WTC11 (cell line): Measurements from ENCODE around the gene NDUFA13. TPM values are rescaled to one million over a fixed set of nuclear protein-coding genes. Genes with fewer than 3 reads are reported as not detected.

ENCODE experiments used
- ATAC-seq: fragments of 200-7000 bp; cut with Tn5 transposase; 2 replicates; pipeline ENCODE4 v1.10.0; 2021; ENCODE audit warnings: mild to moderate bottlenecking, moderate library complexity
- CTCF ChIA-PET: fragments of 300-600 bp; sonication (Branson Sonifier 250); formaldehyde crosslinking; loops from one replicate; lab custom pipeline; 2021; ENCODE audit warnings: antibody characterized with exemption; lab: Charles Lee
- POLR2A ChIA-PET: fragments of 350-600 bp; sonication (Branson Sonifier 250); formaldehyde crosslinking; loops from one replicate; lab custom pipeline; 2021; ENCODE audit warnings: antibody characterized with exemption; lab: Charles Lee
- DNase-seq: peaks from one replicate; pipeline ENCODE4 v3.0.0; 2021; ENCODE audit warnings: low spot score
- H3K27ac Mint-ChIP-seq: 2 replicates; pipeline ENCODE4 v1.8.0; 2021; ENCODE audit warnings: mixed read lengths
- H3K27me3 Mint-ChIP-seq: 2 replicates; pipeline ENCODE4 v1.8.0; 2021; ENCODE audit warnings: low read depth, mild to moderate bottlenecking, moderate library complexity, mixed read lengths
- H3K36me3 Mint-ChIP-seq: 2 replicates; pipeline ENCODE4 v1.8.0; 2021; ENCODE audit warnings: mixed read lengths
- H3K4me1 Mint-ChIP-seq: 2 replicates; pipeline ENCODE4 v1.8.0; 2022; ENCODE audit warnings: mixed read lengths
- H3K4me3 Mint-ChIP-seq: 2 replicates; pipeline ENCODE4 v1.8.0; 2021; ENCODE audit warnings: mild to moderate bottlenecking, moderate library complexity, mixed read lengths
- H3K9me3 Mint-ChIP-seq: 2 replicates; pipeline ENCODE4 v1.8.0; 2021; ENCODE audit warnings: mixed read lengths
- EMX1 ChIP-seq: fragments of 250-450 bp; sonication (Bioruptor Pico); IDR thresholded peaks from 2 replicates; pipeline ENCODE4 v1.8.0; 2021; ENCODE audit warnings: mild to moderate bottlenecking
- ESRRA ChIP-seq: sonication (generic); formaldehyde crosslinking; IDR thresholded peaks from 2 replicates; pipeline ENCODE4 v1.8.1; 2022; ENCODE audit warnings: mild to moderate bottlenecking, missing genetic modification reagents, borderline replicate concordance
- FOXJ3 ChIP-seq: sonication (generic); formaldehyde crosslinking; IDR thresholded peaks from 2 replicates; pipeline ENCODE4 v1.9.0; 2021; ENCODE audit warnings: missing genetic modification reagents, mild to moderate bottlenecking, borderline replicate concordance
- HMGXB4 ChIP-seq: sonication (generic); formaldehyde crosslinking; IDR thresholded peaks from 2 replicates; pipeline ENCODE4 v1.8.1; 2023; ENCODE audit warnings: mild to moderate bottlenecking, moderate library complexity, missing genetic modification reagents
- TEAD4 ChIP-seq: sonication (generic); formaldehyde crosslinking; IDR thresholded peaks from 2 replicates; pipeline ENCODE4 v1.8.0; 2022; ENCODE audit warnings: mild to moderate bottlenecking, missing genetic modification reagents
- USF1 ChIP-seq: sonication (generic); formaldehyde crosslinking; IDR thresholded peaks from 2 replicates; pipeline ENCODE4 v1.8.0; 2022; ENCODE audit warnings: mild to moderate bottlenecking, missing genetic modification reagents
- ZNF263 ChIP-seq: sonication (generic); formaldehyde crosslinking; IDR thresholded peaks from 2 replicates; pipeline ENCODE4 v1.8.1; 2022; ENCODE audit warnings: low read depth, mild to moderate bottlenecking, moderate library complexity, missing genetic modification reagents
- ZNF281 ChIP-seq: sonication (generic); formaldehyde crosslinking; IDR thresholded peaks from 2 replicates; pipeline ENCODE4 v1.8.0; 2023; ENCODE audit warnings: mild to moderate bottlenecking, missing genetic modification reagents
- ZNF317 ChIP-seq: sonication (generic); formaldehyde crosslinking; IDR thresholded peaks from 2 replicates; pipeline ENCODE4 v1.8.1; 2023; ENCODE audit warnings: low read depth, mild to moderate bottlenecking, moderate library complexity, missing genetic modification reagents, borderline replicate concordance
- total RNA-seq: library from RNA; stranded (reverse); gene quantifications from 3 replicates; pipeline ENCODE4 v1.2.3, GENCODE V29; 2021
- TF ChIP-seq, protein P1 (sequence below): sonication (generic); formaldehyde crosslinking; IDR thresholded peaks from 2 replicates; pipeline ENCODE4 v1.8.1; 2022; ENCODE audit warnings: low read depth, mild to moderate bottlenecking, moderate library complexity, missing genetic modification reagents, borderline replicate concordance
- TF ChIP-seq, protein P2 (sequence below): sonication (generic); formaldehyde crosslinking; IDR thresholded peaks from 2 replicates; pipeline ENCODE4 v1.8.1; 2023; ENCODE audit warnings: mild to moderate bottlenecking, missing genetic modification reagents, moderate library complexity

The NDUFA13 gene
- total RNA-seq, 1 experiment from 2014 or later, result 519 TPM

DNA sequence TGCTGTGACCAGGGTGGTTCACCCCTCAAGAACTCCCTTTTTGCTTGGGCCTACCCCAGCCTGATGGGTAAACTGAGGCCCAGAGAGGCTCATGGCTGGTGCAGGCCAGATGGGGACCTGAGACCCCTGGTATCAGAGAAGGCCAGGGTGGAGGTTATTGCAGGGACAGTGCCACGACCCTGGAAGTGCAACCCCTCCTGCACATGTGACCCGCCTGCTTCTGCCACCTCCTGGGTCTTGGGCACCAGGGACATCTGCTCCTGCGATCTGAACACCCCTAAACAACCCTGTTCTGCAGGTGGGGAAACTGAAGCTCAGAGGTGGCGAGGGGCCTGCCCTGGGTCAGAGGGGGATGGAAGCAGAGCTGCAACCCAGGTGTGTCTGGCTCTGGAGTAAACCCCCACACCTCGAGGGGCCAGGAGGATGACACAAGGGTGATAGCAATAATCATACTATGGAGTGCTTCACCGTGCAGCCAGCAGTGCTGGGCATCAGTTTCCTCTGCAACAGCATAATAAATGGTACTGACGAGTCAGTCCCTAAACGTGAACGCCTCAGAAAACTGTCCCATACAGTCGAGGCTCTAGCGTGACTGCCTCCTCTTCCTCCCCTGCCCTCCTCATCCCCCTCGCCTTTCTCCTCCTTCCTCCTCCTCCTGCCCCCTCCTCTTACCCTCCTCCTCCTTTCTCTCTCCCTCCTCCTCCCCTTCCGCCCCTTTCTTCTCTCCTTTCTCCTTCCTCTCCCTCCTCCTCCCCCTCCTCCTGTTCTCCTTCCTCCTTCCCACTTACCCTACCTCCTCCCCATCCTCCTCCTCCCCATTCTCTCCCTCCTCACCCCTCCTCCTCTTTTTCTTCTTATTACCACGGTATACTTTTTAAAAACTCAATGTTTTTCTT, 17.0 kb downstream of the NDUFA13 start:
- no peaks in the 10 kb centered on the region for H3K9me3 Mint-ChIP-seq
- ChIA-PET CTCF (interaction anchor here (0.6 to 14.4 kb wide), 42 partner anchors 8 to 406 kb away, joined by 3 to 408 read pairs (median 5); partner anchors contain the start of genes ATP13A1, GATAD2A, GMIP and LPAR2), POLR2A (interaction anchor here (0.7 to 1.5 kb wide), 4 partner anchors 8 to 112 kb away, joined by 3 to 10 read pairs (median 4); partner anchors contain the start of gene NDUFA13)
- TF ChIP-seq FOXJ3 (CRISPR knock-in tag), result no peak
- no peak for TF ChIP-seq ZNF317 (CRISPR knock-in tag)
- TF ChIP-seq ZNF263, result peak; percentile 73
- TF ChIP-seq USF1 (CRISPR knock-in tag), result 0 out of 2 replicates have a peak, but pooled peaks have one; percentile 8
- 0 out of 2 replicates have a peak, but pooled peaks have one; percentile 38 for TF ChIP-seq HMGXB4 (CRISPR knock-in tag)
- TF ChIP-seq, protein P1, sequence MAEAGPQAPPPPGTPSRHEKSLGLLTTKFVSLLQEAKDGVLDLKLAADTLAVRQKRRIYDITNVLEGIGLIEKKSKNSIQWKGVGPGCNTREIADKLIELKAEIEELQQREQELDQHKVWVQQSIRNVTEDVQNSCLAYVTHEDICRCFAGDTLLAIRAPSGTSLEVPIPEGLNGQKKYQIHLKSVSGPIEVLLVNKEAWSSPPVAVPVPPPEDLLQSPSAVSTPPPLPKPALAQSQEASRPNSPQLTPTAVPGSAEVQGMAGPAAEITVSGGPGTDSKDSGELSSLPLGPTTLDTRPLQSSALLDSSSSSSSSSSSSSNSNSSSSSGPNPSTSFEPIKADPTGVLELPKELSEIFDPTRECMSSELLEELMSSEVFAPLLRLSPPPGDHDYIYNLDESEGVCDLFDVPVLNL (CRISPR knock-in tag), result no peak
- DNase-seq, result no peak
- H3K27me3 Mint-ChIP-seq, result peaks cover 14% of the 10 kb centered on the region
- no peak for ATAC-seq
- peaks cover 3% of the 10 kb centered on the region; the same call in 1 of the 2 replicates for H3K36me3 Mint-ChIP-seq
- H3K4me1 Mint-ChIP-seq, result peaks cover 21% of the 10 kb centered on the region
- no peak overlapping the region for H3K4me3 Mint-ChIP-seq
- no peak overlapping the region for H3K27ac Mint-ChIP-seq

DNA sequence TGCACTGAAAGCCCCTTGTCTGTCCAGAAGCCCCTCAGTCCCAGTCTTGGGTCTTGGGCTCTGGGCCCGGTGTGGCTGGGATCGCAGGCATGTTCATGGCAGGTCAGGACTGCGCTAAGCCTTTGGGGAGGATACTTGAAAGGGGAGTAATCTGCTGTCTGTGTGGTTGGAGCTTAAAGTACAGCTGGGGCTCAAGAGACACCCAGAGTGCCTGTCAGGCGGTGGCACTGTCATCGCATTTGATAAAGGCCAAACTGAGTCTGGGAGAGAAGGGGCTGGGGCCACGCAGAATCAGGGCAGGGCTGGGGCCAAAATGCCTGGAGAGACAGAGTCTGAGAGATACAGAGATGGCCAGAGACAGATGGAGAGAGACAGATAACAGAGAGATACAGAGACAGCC, 17.8 kb downstream of the NDUFA13 start:
- DNase-seq (no peak), ATAC-seq (no peak)
- CTCF ChIA-PET, result interaction anchor here (14.4 kb wide), 1 partner anchor 19 kb away, joined by 408 read pairs; no protein-coding TSS in a partner anchor
- Mint-ChIP-seq H3K4me3 (no peak overlapping the region), H3K27ac (no peak overlapping the region), H3K9me3 (no peaks in the 10 kb centered on the region), H3K36me3 (peaks cover 3% of the 10 kb centered on the region; the same call in 1 of the 2 replicates), H3K4me1 (peaks cover 25% of the 10 kb centered on the region), H3K27me3 (peaks cover 19% of the 10 kb centered on the region)
- POLR2A ChIA-PET, result no interaction called here
- TF ChIP-seq, protein P2, sequence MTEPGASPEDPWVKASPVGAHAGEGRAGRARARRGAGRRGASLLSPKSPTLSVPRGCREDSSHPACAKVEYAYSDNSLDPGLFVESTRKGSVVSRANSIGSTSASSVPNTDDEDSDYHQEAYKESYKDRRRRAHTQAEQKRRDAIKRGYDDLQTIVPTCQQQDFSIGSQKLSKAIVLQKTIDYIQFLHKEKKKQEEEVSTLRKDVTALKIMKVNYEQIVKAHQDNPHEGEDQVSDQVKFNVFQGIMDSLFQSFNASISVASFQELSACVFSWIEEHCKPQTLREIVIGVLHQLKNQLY (CRISPR knock-in tag), result no peak
- TF ChIP-seq EMX1 (CRISPR knock-in tag) (no peak), HMGXB4 (CRISPR knock-in tag) (no peak), ESRRA (CRISPR knock-in tag) (no peak), ZNF281 (CRISPR knock-in tag) (no peak), TEAD4 (CRISPR knock-in tag) (no peak)
